Psoas muscle (tissue), 8 donors: ENCODE data around the gene TMEM150A. TPM values are rescaled to one million over a fixed set of nuclear protein-coding genes. Genes with fewer than 3 reads are reported as not detected.
A peak's percentile ranks its signal among the peaks of the same experiment; 100 is the strongest.

Source experiments
- ATAC-seq, 4 donors: fragments of 200-7000 bp; cut with Tn5 transposase; one replicate each; pipeline ENCODE4 v1.9.1; 2020; ENCODE audit warnings: moderate library complexity in 3 of 4, mild to moderate bottlenecking in 2 of 4
- DNase-seq, 2 donors: peaks; one replicate each; pipeline ENCODE4 v3.0.0-alpha.2; 2020
- H3K27ac ChIP-seq: fragments of 200-600 bp; one replicate; pipeline ENCODE4 v1.8.0; 2022
- H3K27me3 ChIP-seq, 3 donors: fragments of 200-600 bp in 1 of 3; one replicate each; pipeline versions ENCODE4 v1.6.1 to v1.8.0; 2013 to 2022; ENCODE audit warnings: low read length in 2 of 3, mild to moderate bottlenecking in 2 of 3, moderate library complexity in 1 of 3; ENCODE audit not compliant: insufficient read depth in 3 of 3
- H3K36me3 ChIP-seq, 2 donors: fragments of 200-600 bp in 1 of 2; one replicate each; pipeline versions ENCODE4 v1.6.1 to v1.8.0; 2013 to 2022; ENCODE audit warnings: low read depth in 1 of 2, mild to moderate bottlenecking in 1 of 2, moderate library complexity in 1 of 2; ENCODE audit not compliant: insufficient read depth in 1 of 2
- H3K4me1 ChIP-seq: fragments of 200-600 bp; one replicate; pipeline ENCODE4 v1.8.0; 2022
- H3K4me3 ChIP-seq: fragments of 200-600 bp; one replicate; pipeline ENCODE4 v1.8.0; 2022; ENCODE audit warnings: mild to moderate bottlenecking
- H3K9me3 ChIP-seq: fragments of 200-600 bp; one replicate; pipeline ENCODE4 v1.8.0; 2022
- WGBS, 3 donors: extraction: QIAGEN DNeasy Blood & Tissue Kit; methylation state at CpG; one replicate each; pipeline versions ENCODE4 v1.1.6 to v1.1.7; 2013; 5-methylcytosine and 5-hydroxymethylcytosine counted together
- intact Hi-C, 2 donors: fragments of 100-400 bp; cut with DNase I; formaldehyde crosslinking; loops; one replicate each; pipeline versions ENCODE4 v1.11.0 to v1.14.2; 2022
- polyA plus RNA-seq, 3 donors: library from polyadenylated mRNA; stranded (reverse); fragments of 200-250 nt; gene quantifications; one replicate each; pipeline ENCODE4 v1.2.3, GENCODE V29; 2013
- total RNA-seq, 4 donors: library from RNA; stranded (reverse); fragmentation: NEBNext Ultra II Directional in 2 of 4; extraction: Animal tissue kit (Norgen Biotek cat#: 25700) in 2 of 4; gene quantifications; one replicate each; pipeline versions ENCODE4 v1.2.1 to v1.2.4, GENCODE V29; 2021 to 2023
- TF ChIP-seq, protein P1 (sequence below): fragments of 200-600 bp; IDR thresholded peaks from one replicate; pipeline ENCODE4 v1.8.0; 2022; ENCODE audit warnings: antibody characterized with exemption
- donor health status: healthy with polysubstance abuse.
- donor health status: DM: no; HTN: no; CAD: no; lungs with moderate emphysema.
- donor health status: Bipolar disorder and iron deficiency.
- donor health status: healthy.
- donor health status: DM: yes; HTN: yes; CAD: no.
- donor health status: DM: no; HTN: no; CAD: no.
- donor health status: DM: no; HTN: no; CAD: no.
- donor health status: DM: yes; HTN: yes; CAD: no.

TMEM150A gene
- total and polyA plus RNA-seq, 7 donors: 17.4 to 82.6 (median 33.8) TPM

DNA sequence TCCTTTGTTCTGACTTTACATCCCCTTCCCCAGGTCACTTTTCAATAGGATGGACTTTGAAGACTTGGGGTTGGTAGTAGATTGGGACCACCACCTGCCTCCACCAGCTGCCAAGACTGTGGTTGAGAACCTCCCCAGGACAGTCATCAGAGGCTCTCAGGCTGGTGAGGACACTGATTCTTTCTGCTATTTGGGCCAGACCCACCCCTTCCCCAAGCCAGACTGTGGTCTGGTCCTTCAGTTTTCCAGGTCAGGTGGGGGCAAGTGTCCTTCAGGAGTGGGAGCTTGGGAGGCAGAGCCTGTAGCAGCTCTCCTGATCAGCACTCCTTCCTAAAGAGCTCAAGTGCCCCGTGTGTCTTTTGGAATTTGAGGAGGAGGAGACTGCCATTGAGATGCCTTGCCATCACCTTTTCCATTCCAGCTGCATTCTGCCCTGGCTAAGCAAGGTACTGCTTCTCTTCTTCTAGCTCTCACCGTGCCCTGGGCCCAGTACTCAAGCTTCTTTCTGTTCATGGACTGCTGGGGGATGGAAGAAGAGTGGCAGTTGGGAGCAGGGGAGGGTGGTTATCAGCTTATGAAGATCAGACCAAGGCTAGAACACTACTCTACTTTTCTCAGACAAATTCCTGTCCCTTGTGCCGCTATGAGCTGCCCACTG, 5.9 kb downstream of the TMEM150A start:
- Histone ChIP-seq H3K4me3 (peak overlapping the region; percentile 82), H3K27ac (peak overlapping the region; percentile 93), H3K36me3 (peaks cover 3 to 53% of the 10 kb centered on the region in 2 donors), H3K27me3 (no peaks in the 10 kb centered on the region), H3K9me3 (no peaks in the 10 kb centered on the region), H3K4me1 (peaks cover 44% of the 10 kb centered on the region)
- intact Hi-C loops: loop anchor here (5.0 kb wide), 1 partner anchor 34 kb away; the partner anchor contains the start of gene GGCX (in 2 of the 2)
- DNase-seq (peak; percentile 2 to 15), ATAC-seq (no peak)
- 53 to 64% (median 54%) methylated on average over 3 of the region's 3 CpGs for WGBS, 3 donors
- TF ChIP-seq, protein P1, sequence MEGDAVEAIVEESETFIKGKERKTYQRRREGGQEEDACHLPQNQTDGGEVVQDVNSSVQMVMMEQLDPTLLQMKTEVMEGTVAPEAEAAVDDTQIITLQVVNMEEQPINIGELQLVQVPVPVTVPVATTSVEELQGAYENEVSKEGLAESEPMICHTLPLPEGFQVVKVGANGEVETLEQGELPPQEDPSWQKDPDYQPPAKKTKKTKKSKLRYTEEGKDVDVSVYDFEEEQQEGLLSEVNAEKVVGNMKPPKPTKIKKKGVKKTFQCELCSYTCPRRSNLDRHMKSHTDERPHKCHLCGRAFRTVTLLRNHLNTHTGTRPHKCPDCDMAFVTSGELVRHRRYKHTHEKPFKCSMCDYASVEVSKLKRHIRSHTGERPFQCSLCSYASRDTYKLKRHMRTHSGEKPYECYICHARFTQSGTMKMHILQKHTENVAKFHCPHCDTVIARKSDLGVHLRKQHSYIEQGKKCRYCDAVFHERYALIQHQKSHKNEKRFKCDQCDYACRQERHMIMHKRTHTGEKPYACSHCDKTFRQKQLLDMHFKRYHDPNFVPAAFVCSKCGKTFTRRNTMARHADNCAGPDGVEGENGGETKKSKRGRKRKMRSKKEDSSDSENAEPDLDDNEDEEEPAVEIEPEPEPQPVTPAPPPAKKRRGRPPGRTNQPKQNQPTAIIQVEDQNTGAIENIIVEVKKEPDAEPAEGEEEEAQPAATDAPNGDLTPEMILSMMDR: no peak

DNA sequence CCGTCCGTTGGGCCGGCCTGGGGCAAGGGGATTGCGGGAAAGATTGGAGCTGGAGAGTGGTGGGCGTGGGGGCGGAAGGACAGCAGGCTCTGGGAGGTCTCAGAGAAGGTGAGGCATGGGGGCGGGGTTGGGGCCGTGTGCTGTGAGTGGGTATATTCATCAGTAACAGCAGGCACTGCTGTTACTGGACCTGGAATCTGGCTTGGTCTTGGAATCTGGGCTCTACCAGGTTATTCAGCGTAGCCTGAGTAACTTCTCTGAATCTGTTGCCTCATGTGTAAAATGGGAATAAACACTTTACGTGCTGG, 6.5 kb downstream of the TMEM150A start:
- 1 to 2% (median 1%) methylated on average over 10 of the region's 10 CpGs for WGBS, 3 donors
- H3K4me1 ChIP-seq: peaks cover 44% of the 10 kb centered on the region
- peak overlapping the region; percentile 82 for H3K4me3 ChIP-seq
- H3K27me3 ChIP-seq: no peaks in the 10 kb centered on the region
- DNase-seq (no peak), ATAC-seq (peak in 3 of 4 donors; percentile 9 to 28 (median 22))
- peaks cover 3 to 50% of the 10 kb centered on the region in 2 donors for H3K36me3 ChIP-seq
- TF ChIP-seq, protein P1: no peak
- H3K27ac ChIP-seq: peak overlapping the region; percentile 93
- intact Hi-C loops: loop anchor here (5.0 kb wide), 1 partner anchor 34 kb away; the partner anchor contains the start of gene GGCX (in 2 of the 2)
- no peaks in the 10 kb centered on the region for H3K9me3 ChIP-seq

DNA sequence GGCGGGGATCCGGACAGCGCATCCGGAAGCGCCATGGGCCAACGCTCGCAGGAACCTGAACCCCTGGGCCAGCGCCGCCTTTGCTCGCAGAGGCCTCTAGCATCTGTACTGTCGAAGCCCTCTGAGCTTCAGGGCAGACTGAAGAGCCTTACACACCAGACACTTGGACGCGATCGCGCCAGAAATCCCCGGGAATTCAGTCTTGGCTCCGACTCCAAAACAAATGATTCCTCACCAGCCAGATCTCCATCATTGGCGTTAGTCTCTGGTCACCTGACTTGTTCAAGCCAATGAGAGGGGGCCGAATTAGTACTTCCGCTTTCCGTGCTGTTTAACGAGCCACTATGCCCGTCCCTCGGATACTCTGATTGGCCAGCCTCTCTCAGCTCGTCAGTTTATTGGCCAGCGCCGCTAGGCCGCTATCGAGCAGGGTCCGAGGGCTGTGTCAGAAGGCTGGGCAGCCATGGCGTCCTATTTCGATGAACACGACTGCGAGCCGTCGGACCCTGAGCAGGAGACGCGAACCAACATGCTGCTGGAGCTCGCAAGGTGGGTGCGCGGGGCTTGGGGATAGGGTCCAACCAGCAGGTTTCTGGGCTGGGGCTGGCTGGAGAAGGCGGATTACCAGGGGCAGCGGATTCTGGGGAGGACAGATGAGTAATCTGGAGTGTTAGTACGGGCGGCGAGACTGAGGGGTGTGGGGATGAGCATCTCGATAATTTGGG, 7.0 kb downstream of the TMEM150A start, which contains the start of gene RNF181:
Gene RNF181 (plus strand): TSS at position 445 of the 725 bp plus-strand sequence. CDS start 19 bp downstream, at position 464.
- peak within 1 kb of the TSS; percentile 82 for H3K4me3 ChIP-seq
- H3K9me3 ChIP-seq: no peaks in the 10 kb centered on the region
- TF ChIP-seq, protein P1: no peak
- ATAC-seq: peak; percentile 95 to 98 (median 96)
- WGBS, 3 donors: 0 to 1% (median 0%) methylated on average over 47 of the region's 47 CpGs
- peak within 1 kb of the TSS; percentile 93 for H3K27ac ChIP-seq
- peaks cover 3 to 45% of the 10 kb centered on the region in 2 donors for H3K36me3 ChIP-seq
- DNase-seq: peak; percentile 92 to 95
- H3K4me1 ChIP-seq: peaks cover 47% of the 10 kb centered on the region
- intact Hi-C loops: loop anchor here (5.0 kb wide), 1 partner anchor 33 kb away; the partner anchor contains the start of gene GGCX (in 2 of the 2)
- no peaks in the 10 kb centered on the region for H3K27me3 ChIP-seq

DNA sequence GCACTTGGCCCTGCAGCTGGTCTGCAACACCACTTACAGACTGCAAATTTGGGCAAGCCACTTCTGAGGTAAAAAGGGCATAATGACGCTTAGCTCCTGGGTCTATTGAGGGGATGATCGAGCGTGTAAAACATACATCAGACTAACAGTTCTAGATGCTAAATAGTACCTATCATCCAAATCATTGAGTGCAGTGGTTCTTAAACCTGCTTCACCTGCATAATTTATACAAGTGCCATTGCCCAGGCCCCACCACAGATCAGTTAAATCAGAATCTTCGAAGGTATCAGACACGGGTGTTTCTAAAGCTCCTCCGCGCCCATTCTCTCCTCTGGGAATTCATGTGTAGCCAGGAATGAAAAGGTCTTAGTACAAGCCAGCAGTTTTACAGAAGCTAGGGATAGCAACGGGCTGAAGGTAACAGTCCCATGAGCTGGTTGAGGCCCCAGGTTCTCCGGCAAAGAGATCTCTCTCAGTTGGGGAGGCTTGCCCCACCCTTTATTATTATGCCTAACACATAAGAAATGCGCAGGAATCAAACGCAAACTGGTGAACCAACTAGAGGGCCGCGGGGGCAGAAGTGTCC, 7.7 kb downstream of the TMEM150A start:
- Histone ChIP-seq H3K36me3 (peaks cover 3 to 39% of the 10 kb centered on the region in 2 donors), H3K4me1 (peaks cover 53% of the 10 kb centered on the region), H3K4me3 (peak overlapping the region; percentile 82), H3K27ac (peak overlapping the region; percentile 93), H3K27me3 (no peaks in the 10 kb centered on the region), H3K9me3 (no peaks in the 10 kb centered on the region)
- intact Hi-C loops: loop anchor here (5.0 kb wide), 1 partner anchor 33 kb away; the partner anchor contains the start of gene GGCX (in 2 of the 2)
- TF ChIP-seq, protein P1: no peak
- ATAC-seq (peak in 2 of 4 donors; percentile 0 to 2), DNase-seq (peak in 1 of 2 donors; percentile 23)
- 12 to 15% (median 14%) methylated on average over 13 of the region's 13 CpGs for WGBS, 3 donors
